IMR-90 (cell line): ENCODE measurements around the gene SLX4IP. TPM values are rescaled to one million over a fixed set of nuclear protein-coding genes. Genes with fewer than 3 reads are reported as not detected.

Experiments used
- ATAC-seq: fragments of 200-7000 bp; cut with Tn5 transposase; 2 replicates; pipeline ENCODE4 v1.9.1; 2020; ENCODE audit warnings: low read depth, mild to moderate bottlenecking, moderate library complexity
- BruUV-seq: library from RNA; stranded (reverse); fragments of 400-500 nt; replicated peaks from 2 replicates; lab custom pipeline; 2021; lab: Mats Ljungman, UMichigan
- CTCF ChIA-PET: fragments of 300-600 bp; formaldehyde crosslinking; extraction: SDS; loops from one replicate; lab custom pipeline; 2021; ENCODE audit warnings: antibody characterized with exemption; lab: Yijun Ruan, JAX
- POLR2A ChIA-PET: fragments of 300-600 bp; sonication (Branson Sonifier 250); formaldehyde crosslinking; loops from one replicate; lab custom pipeline; 2022; ENCODE audit warnings: antibody characterized with exemption; ENCODE audit not compliant: unreplicated experiment; lab: Charles Lee
- DNase-seq: peaks from one replicate; pipeline ENCODE4 v3.0.0; 2013
- H2AFZ ChIP-seq: replicated peaks from 2 replicates; pipeline ENCODE3; 2013; ENCODE audit warnings: low read length, mild to moderate bottlenecking; ENCODE audit not compliant: poor library complexity
- H2AK5ac ChIP-seq: 2 replicates; pipeline ENCODE4 v1.6.1; 2013; ENCODE audit warnings: low read depth, low read length, inconsistent platforms
- H2AK9ac ChIP-seq: replicated peaks from 2 replicates; pipeline ENCODE3; 2013; ENCODE audit warnings: mild to moderate bottlenecking, low read depth, low read length, moderate library complexity; ENCODE audit not compliant: poor library complexity
- H2BK120ac ChIP-seq: 2 replicates; pipeline ENCODE4 v1.6.1; 2013; ENCODE audit warnings: low read depth, low read length, inconsistent platforms
- H2BK15ac ChIP-seq: 3 replicates; pipeline ENCODE4 v1.6.1; 2013; ENCODE audit warnings: low read depth, low read length, inconsistent platforms
- H2BK20ac ChIP-seq: 2 replicates; pipeline ENCODE4 v1.6.1; 2013; ENCODE audit warnings: low read depth, mild to moderate bottlenecking, inconsistent platforms, low read length, moderate library complexity
- H2BK5ac ChIP-seq: 2 replicates; pipeline ENCODE4 v1.6.1; 2013; ENCODE audit warnings: mild to moderate bottlenecking, low read depth, low read length, inconsistent platforms; ENCODE audit not compliant: poor library complexity, severe bottlenecking
- H3K14ac ChIP-seq: replicated peaks from 2 replicates; pipeline ENCODE4 v1.6.1; 2013; ENCODE audit warnings: low read depth, low read length, inconsistent platforms
- H3K18ac ChIP-seq: 2 replicates; pipeline ENCODE4 v1.6.1; 2013; ENCODE audit warnings: low read depth, low read length, control low read depth
- H3K23ac ChIP-seq: 2 replicates; pipeline ENCODE4 v1.6.1; 2013; ENCODE audit warnings: low read depth, low read length, inconsistent platforms
- H3K27ac ChIP-seq: 2 replicates; pipeline ENCODE4 v1.5.1; 2013; ENCODE audit warnings: mild to moderate bottlenecking, control low read depth, low read length; ENCODE audit not compliant: insufficient read depth
- H3K27me3 ChIP-seq: 2 replicates; pipeline ENCODE4 v1.6.1; 2013; ENCODE audit warnings: low read length; ENCODE audit not compliant: control insufficient read depth, insufficient read depth
- H3K36me3 ChIP-seq: 2 replicates; pipeline ENCODE4 v1.6.1; 2013; ENCODE audit warnings: low read length, mixed read lengths; ENCODE audit not compliant: control insufficient read depth, insufficient read depth
- H3K4ac ChIP-seq: 2 replicates; pipeline ENCODE4 v1.6.1; 2013; ENCODE audit warnings: low read depth, low read length, inconsistent platforms
- H3K4me1 ChIP-seq: 2 replicates; pipeline ENCODE4 v1.6.1; 2013; ENCODE audit warnings: low read length, mixed read lengths; ENCODE audit not compliant: control insufficient read depth, insufficient read depth
- H3K4me2 ChIP-seq: 2 replicates; pipeline ENCODE4 v1.6.1; 2013; ENCODE audit warnings: low read depth, mild to moderate bottlenecking, control low read depth, low read length, moderate library complexity
- H3K4me3 ChIP-seq: 2 replicates; pipeline ENCODE4 v1.5.1; 2013; ENCODE audit warnings: low read depth, mild to moderate bottlenecking, control low read depth, low read length, moderate library complexity; ENCODE audit not compliant: insufficient read depth
- H3K56ac ChIP-seq: 2 replicates; pipeline ENCODE4 v1.6.1; 2013; ENCODE audit warnings: low read length, inconsistent platforms; ENCODE audit not compliant: insufficient read depth; ENCODE audit errors: extremely low read depth
- H3K79me1 ChIP-seq, 2 experiments: 2 replicates each; pipeline ENCODE4 v1.6.1; 2013; ENCODE audit warnings: low read length in 2 of 2, inconsistent platforms in 1 of 2, low read depth in 1 of 2
- H3K9ac ChIP-seq: 2 replicates; pipeline ENCODE4 v1.6.1; 2013; ENCODE audit warnings: low read depth, low read length, control low read depth
- H3K9me1 ChIP-seq: 2 replicates; pipeline ENCODE4 v1.6.1; 2013; ENCODE audit warnings: low read length, inconsistent platforms; ENCODE audit not compliant: insufficient read depth
- H3K9me3 ChIP-seq: 2 replicates; pipeline ENCODE4 v1.6.1; 2013; ENCODE audit warnings: low read length; ENCODE audit not compliant: control insufficient read depth, insufficient read depth
- H4K20me1 ChIP-seq: 2 replicates; pipeline ENCODE4 v1.6.1; 2013; ENCODE audit warnings: low read length, inconsistent platforms; ENCODE audit not compliant: insufficient read depth
- H4K5ac ChIP-seq: 2 replicates; pipeline ENCODE4 v1.6.1; 2013; ENCODE audit warnings: mild to moderate bottlenecking, low read depth, low read length, control low read depth
- H4K8ac ChIP-seq, 2 experiments: 2 replicates each; pipeline ENCODE4 v1.6.1; 2013; ENCODE audit warnings: low read depth in 2 of 2, low read length in 2 of 2, control low read depth in 1 of 2, inconsistent platforms in 1 of 2
- H4K91ac ChIP-seq: 2 replicates; pipeline ENCODE4 v1.6.1; 2013; ENCODE audit warnings: low read depth, low read length, inconsistent platforms; ENCODE audit not compliant: insufficient read depth
- CTCF ChIP-seq: conservative IDR thresholded peaks from 2 replicates; pipeline ENCODE4 v1.5.1; 2012; ENCODE audit warnings: mild to moderate bottlenecking, low read depth, low read length, improper control_type of control experiment
- NFE2L2 ChIP-seq: fragments of 150-350 bp; IDR thresholded peaks from 2 replicates; pipeline ENCODE4 v1.6.1; 2016; ENCODE audit warnings: low read depth, mild to moderate bottlenecking, low read length
- WGBS, 2 experiments: methylation state at CpG; one replicate each; pipeline versions ENCODE4 v1.1.5 to v1.1.7; 2013; ENCODE audit warnings: missing lambda C conversion rate in 2 of 2; ENCODE audit not compliant: insufficient read length in 1 of 2; ENCODE audit errors: extremely low coverage in 2 of 2; 5-methylcytosine and 5-hydroxymethylcytosine counted together
- dilution Hi-C: fragments of 300-500 bp; cut with HindIII; formaldehyde crosslinking; loops from one replicate; pipeline ENCODE4 v1.14.3; 2018; ENCODE audit warnings: low sequenced_read_pairs; ENCODE audit not compliant: unreplicated experiment
- in situ Hi-C: fragments of 300-500 bp; cut with MboI; formaldehyde crosslinking; loops from 3 replicates; pipeline ENCODE4 v1.14.3; 2019; ENCODE audit warnings: low sequenced_read_pairs, inconsistent platforms, mixed read lengths
- intact Hi-C: fragments of 100-400 bp; cut with micrococcal nuclease; formaldehyde crosslinking; loops from 2 replicates; pipeline ENCODE4 v1.10.0; 2022
- polyA plus RNA-seq, 3 experiments: library from polyadenylated mRNA; depleted of rRNA; stranded (reverse); fragments of >200 nt; gene quantifications; 2 replicates each; pipeline ENCODE4 v1.2.3, GENCODE V29; 2012; ENCODE audit warnings: low replicate concordance in 1 of 3
- total RNA-seq: library from RNA; depleted of rRNA; stranded (reverse); fragments of >200 nt; gene quantifications from 2 replicates; pipeline ENCODE4 v1.2.3, GENCODE V29; 2012

SLX4IP gene
- total and polyA plus RNA-seq, 2 of the 4 experiments (the other 2 are of a cell fraction) = 1.3 to 5.9 TPM

- Histone ChIP-seq H3K79me1 (peaks cover 44 to 88% of the 10 kb centered on the region in 2 experiments), H3K18ac (peak overlapping the region; percentile 6; the same call in 1 of the 2 replicates), H3K23ac (peak overlapping the region; percentile 26; the same call in 1 of the 2 replicates), H4K20me1 (peaks cover 33% of the 10 kb centered on the region), H2BK5ac (no peak overlapping the region), H3K56ac (no peak overlapping the region), H3K27ac (peak overlapping the region; percentile 19; the same call in 1 of the 2 replicates), H2AK9ac (no peak overlapping the region), H3K4me3 (no peak overlapping the region), H4K5ac (no peak overlapping the region), H4K8ac (peak overlapping the region in 1 of 2 experiments; percentile 14; a peak in 2 of 4 replicates), H3K9ac (no peak overlapping the region; the same call in 1 of the 2 replicates), H3K4me2 (0 out of 2 replicates have a peak overlapping the region, but pooled peaks have one; percentile 3), H3K9me1 (peaks cover 30% of the 10 kb centered on the region; the same call in 1 of the 2 replicates), H3K4me1 (peaks cover 16% of the 10 kb centered on the region), H3K4ac (peak overlapping the region; percentile 41; the same call in 1 of the 2 replicates), H2BK120ac (peak overlapping the region; percentile 63; the same call in 1 of the 2 replicates), H2BK15ac (no peak overlapping the region; the same call in 2 of the 3 replicates), H3K27me3 (no peaks in the 10 kb centered on the region), H2AK5ac (peak overlapping the region; percentile 27; the same call in 1 of the 2 replicates), H3K36me3 (peaks cover 66% of the 10 kb centered on the region), H2BK20ac (peak overlapping the region; percentile 79; the same call in 1 of the 2 replicates), H3K14ac (peak overlapping the region; percentile 53; the same call in 1 of the 2 replicates), H2AFZ (no peak overlapping the region), H3K9me3 (no peaks in the 10 kb centered on the region), H4K91ac (peak overlapping the region; percentile 16; the same call in 1 of the 2 replicates)
- 50% methylated on average over 2 of the region's 7 CpGs; no CpG with 5 or more reads in 1 of the 2 experiments for WGBS, 2 experiments
- DNase-seq (peak; percentile 33), ATAC-seq (peak; percentile 41)
- no TSS peak for BruUV-seq
- dilution Hi-C loops = loop anchor here (25.0 kb wide), 1 partner anchor 872 kb away; no protein-coding TSS in a partner anchor
- in situ Hi-C loops = loop anchor here (10.0 kb wide), 1 partner anchor 610 kb away; no protein-coding TSS in a partner anchor
- intact Hi-C loops = no loop called here
- TF ChIP-seq NFE2L2 = 0 out of 2 replicates have a peak, but pooled peaks have one; percentile 19
- no peak for TF ChIP-seq CTCF
- CTCF ChIA-PET = no interaction called here
- POLR2A ChIA-PET = no interaction called here
These were observed 230.0 kb downstream of the SLX4IP start for GRCh38 chr20:10665027-10665561.
